Hepatocyte (in vitro differentiated cells): ENCODE measurements around the gene PRKG1.

Source experiments
- CTCF ChIP-seq: fragments of 200-600 bp; sonication (generic); IDR thresholded peaks from 2 replicates; pipeline ENCODE4 v1.5.1; 2016; ENCODE audit warnings: antibody characterized with exemption, mild to moderate bottlenecking; ENCODE audit not compliant: poor library complexity
- EZH2 ChIP-seq: fragments of 200-600 bp; sonication (generic); IDR thresholded peaks from 2 replicates; pipeline ENCODE4 v1.6.1; 2016; ENCODE audit warnings: antibody characterized with exemption, mild to moderate bottlenecking, borderline replicate concordance
- EZH2phosphoT487 ChIP-seq: fragments of 200-600 bp; sonication (generic); IDR thresholded peaks from one replicate; pipeline ENCODE4 v1.6.1; 2018; ENCODE audit warnings: antibody characterized with exemption, mild to moderate bottlenecking, low read depth, moderate library complexity; ENCODE audit not compliant: unreplicated experiment, severe bottlenecking

- no peak for TF ChIP-seq CTCF
- no peak for TF ChIP-seq EZH2
- no peak for TF ChIP-seq EZH2phosphoT487
These were observed 802.7 kb downstream of the PRKG1 start for GRCh38 chr10:51876979-51877378.
